ENCODE results near the gene GNRH2.
"Not testable (repeated sequence)": the region's sequence is repeated elsewhere in the genome, so short reads cannot be mapped to it uniquely, and the experiment has no call there.

Gene GNRH2

DNA sequence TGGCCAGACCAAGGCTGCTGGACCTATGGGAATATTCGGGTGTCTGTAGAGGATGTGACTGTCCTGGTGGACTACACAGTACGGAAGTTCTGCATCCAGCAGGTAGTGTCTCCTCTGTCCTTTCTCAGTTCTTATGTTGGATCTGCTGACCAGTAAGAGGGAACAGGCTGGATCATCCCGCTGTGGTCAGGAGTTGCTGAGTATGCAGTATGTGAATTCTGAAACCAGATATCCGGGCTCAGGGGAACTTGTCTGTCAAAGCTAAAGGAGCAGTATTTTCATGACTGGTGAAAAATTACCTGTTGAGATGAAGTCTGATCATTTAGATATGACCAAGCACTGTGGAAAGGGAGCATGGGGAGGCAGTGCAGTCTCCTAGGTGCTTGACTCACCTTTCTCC lies 22.1 kb upstream of the GNRH2 start:
- Histone ChIP-seq H3K36me3 (ENCODE audit: insufficient read depth, low read length) (peaks cover 46% of the 10 kb centered on the region), H3K4me1 (ENCODE audit: insufficient read depth, low read length) (no peaks in the 10 kb centered on the region), H3K27ac (ENCODE audit: low read depth, low read length) (no peak overlapping the region), H3K4me3 (ENCODE audit: low read depth in 1 of 2, low read length in 2 of 2) (no peak overlapping the region), H3K9me3 (ENCODE audit: low read length) (no peaks in the 10 kb centered on the region), H3K27me3 (ENCODE audit: control insufficient read depth in 1 of 2, insufficient read depth in 2 of 2, low read length in 2 of 2) (no peaks in the 10 kb centered on the region), H3K9ac (ENCODE audit: low read length) (no peak overlapping the region)

DNA sequence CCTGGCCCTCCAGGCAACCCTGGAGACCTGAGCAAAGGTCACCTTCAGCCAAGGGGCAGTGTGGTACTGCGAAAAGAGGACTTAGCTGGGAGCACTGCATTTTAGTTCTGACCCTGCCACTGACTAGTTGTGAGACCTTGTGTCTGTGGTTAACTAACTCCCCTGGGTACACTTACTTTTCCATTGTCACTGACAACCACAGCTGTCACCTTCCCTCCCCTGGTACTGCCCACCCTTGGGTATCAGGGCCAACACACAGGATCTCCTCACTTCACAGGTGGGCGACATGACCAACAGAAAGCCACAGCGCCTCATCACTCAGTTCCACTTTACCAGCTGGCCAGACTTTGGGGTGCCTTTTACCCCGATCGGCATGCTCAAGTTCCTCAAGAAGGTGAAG lies 21.6 kb upstream of the GNRH2 start:
- Histone ChIP-seq H3K4me3 (ENCODE audit: low read depth in 1 of 2, low read length in 2 of 2) (no peak overlapping the region), H3K9me3 (ENCODE audit: low read length) (no peaks in the 10 kb centered on the region), H3K36me3 (ENCODE audit: insufficient read depth, low read length) (peaks cover 50% of the 10 kb centered on the region), H3K27me3 (ENCODE audit: control insufficient read depth in 1 of 2, insufficient read depth in 2 of 2, low read length in 2 of 2) (no peaks in the 10 kb centered on the region), H3K9ac (ENCODE audit: low read length) (no peak overlapping the region), H3K4me1 (ENCODE audit: insufficient read depth, low read length) (no peaks in the 10 kb centered on the region), H3K27ac (ENCODE audit: low read depth, low read length) (no peak overlapping the region)

DNA sequence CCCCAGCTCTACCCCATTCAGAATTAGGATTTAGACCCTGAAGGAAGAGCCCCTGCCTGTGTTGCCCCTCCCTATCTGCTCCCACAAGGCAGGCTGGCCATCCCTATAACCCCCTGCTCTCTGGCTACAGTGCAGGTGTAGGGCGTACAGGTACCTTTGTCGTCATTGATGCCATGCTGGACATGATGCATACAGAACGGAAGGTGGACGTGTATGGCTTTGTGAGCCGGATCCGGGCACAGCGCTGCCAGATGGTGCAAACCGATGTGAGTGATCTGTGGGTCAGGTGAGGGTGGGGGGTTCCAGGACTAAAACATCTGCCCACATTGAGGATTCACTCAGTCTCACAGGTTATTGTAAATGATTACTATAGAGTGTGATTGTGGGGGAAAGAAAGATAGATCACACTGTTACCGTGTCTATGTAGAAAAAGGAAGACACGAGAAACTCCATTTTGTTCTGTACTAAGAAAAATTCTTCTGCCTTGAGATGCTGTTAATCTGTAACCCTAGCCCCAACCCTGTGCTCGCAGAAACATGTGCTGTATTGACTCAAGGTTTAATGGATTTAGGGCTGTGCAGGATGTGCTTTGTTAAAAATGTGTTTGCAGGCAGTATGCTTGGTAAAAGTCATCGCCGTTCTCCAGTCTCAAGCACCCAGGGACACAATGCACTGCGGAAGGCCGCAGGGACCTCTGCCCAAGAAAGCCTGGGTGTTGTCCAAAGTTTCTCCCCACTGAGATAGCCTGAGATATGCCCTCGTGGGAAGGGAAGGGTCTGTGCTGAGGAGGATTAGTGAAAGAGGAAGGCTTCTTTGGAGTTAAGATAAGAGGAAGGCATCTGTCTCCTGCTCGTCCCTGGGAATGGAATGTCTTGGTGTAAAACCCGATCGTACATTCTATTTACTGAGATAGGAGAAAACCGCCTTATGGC lies 20.6 kb upstream of the GNRH2 start:
- H3K27me3 ChIP-seq (ENCODE audit: control insufficient read depth in 1 of 2, insufficient read depth in 2 of 2, low read length in 2 of 2); H3K9ac ChIP-seq (ENCODE audit: low read length); H3K9me3 ChIP-seq (ENCODE audit: low read length); H3K4me3 ChIP-seq (ENCODE audit: low read depth in 1 of 2, low read length in 2 of 2); H3K27ac ChIP-seq (ENCODE audit: low read depth, low read length); H3K4me1 ChIP-seq (ENCODE audit: insufficient read depth, low read length): not testable (repeated sequence)
- peaks cover 56% of the 10 kb centered on the region for H3K36me3 ChIP-seq (ENCODE audit: insufficient read depth, low read length)

DNA sequence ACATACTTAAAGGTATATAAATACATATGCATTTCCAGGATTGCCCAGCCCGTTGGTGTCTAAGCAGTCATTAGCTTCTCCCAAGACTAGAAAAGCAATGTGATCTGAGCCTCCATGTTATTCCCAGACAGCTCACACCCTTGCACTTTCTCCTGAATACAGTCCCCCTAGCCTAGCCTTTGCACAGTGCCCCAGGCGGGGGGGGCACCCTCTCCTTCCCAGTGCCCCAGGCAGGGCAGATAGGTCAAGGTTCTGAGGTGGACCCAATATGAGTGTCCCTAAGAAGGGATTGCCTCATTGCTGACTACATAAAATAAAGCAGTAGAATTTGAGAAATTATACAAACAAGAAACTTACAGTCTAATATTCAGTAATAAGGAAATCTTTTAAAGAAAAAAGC lies 15.4 kb upstream of the GNRH2 start:
- Histone ChIP-seq H3K9ac (ENCODE audit: low read length) (no peak overlapping the region), H3K27ac (ENCODE audit: low read depth, low read length) (no peak overlapping the region), H3K9me3 (ENCODE audit: low read length) (no peaks in the 10 kb centered on the region), H3K4me3 (ENCODE audit: low read depth in 1 of 2, low read length in 2 of 2) (no peak overlapping the region), H3K4me1 (ENCODE audit: insufficient read depth, low read length) (no peaks in the 10 kb centered on the region), H3K36me3 (ENCODE audit: insufficient read depth, low read length) (peaks cover 66% of the 10 kb centered on the region), H3K27me3 (ENCODE audit: control insufficient read depth in 1 of 2, insufficient read depth in 2 of 2, low read length in 2 of 2) (no peaks in the 10 kb centered on the region)

DNA sequence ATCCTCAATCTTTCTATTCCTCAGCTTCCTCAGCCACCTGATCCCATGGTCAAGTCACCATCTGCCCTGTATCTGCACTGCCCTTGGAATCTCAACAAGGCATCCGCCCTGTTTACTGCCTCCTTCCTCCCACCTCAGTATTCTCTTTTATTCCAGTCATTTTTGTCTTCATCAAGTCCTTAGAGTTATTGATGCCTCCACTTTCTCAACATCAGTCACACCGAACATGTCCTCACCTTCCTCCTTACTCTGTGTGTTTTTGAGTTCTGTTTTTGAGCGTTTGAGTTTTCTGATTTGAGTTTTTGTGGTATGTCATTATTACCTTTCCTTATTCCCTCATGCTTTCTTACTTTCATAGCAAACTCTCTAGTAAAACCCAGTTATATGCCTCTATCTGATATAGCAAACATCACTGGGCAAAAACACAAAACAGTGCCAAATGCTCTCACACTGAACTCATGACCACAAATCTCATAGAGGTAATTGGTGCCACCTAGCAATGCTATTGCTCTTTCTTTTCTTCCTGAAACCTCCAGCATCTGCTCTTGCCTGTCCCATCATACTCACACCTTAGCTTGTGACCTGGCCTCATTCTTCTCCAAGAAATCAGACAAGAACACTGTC lies 11.8 kb upstream of the GNRH2 start:
- H3K27me3 ChIP-seq (ENCODE audit: control insufficient read depth in 1 of 2, insufficient read depth in 2 of 2, low read length in 2 of 2) = no peaks in the 10 kb centered on the region
- no peak overlapping the region for H3K9ac ChIP-seq (ENCODE audit: low read length)
- no peaks in the 10 kb centered on the region for H3K9me3 ChIP-seq (ENCODE audit: low read length)
- no peaks in the 10 kb centered on the region for H3K4me1 ChIP-seq (ENCODE audit: insufficient read depth, low read length)
- H3K36me3 ChIP-seq (ENCODE audit: insufficient read depth, low read length) = peaks cover 71% of the 10 kb centered on the region
- H3K27ac ChIP-seq (ENCODE audit: low read depth, low read length) = no peak overlapping the region
- no peak overlapping the region for H3K4me3 ChIP-seq (ENCODE audit: low read depth in 1 of 2, low read length in 2 of 2)

DNA sequence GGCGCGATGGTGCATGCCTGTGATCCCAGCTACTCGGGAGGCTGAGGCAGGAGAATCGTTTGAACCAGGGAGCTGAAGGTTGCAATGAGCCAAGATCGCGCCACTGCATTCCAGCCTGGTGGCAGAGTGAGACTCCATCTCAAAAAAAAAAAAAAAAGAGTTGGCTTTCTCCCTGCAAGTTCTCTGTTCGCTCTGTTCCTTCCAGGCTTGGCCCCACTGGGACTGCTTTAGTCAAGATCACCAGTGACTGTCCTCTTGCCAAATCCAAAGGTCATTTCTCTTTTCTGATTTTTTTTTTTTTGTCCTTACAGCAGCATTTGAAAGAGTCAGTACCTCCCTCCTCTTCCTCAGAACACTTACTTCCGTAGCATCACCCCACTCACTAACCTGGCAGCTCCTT lies 10.8 kb upstream of the GNRH2 start:
- no peaks in the 10 kb centered on the region for H3K4me1 ChIP-seq (ENCODE audit: insufficient read depth, low read length)
- H3K36me3 ChIP-seq (ENCODE audit: insufficient read depth, low read length) = peaks cover 71% of the 10 kb centered on the region
- H3K27ac ChIP-seq (ENCODE audit: low read depth, low read length) = no peak overlapping the region
- H3K4me3 ChIP-seq (ENCODE audit: low read depth in 1 of 2, low read length in 2 of 2) = no peak overlapping the region
- no peaks in the 10 kb centered on the region for H3K27me3 ChIP-seq (ENCODE audit: control insufficient read depth in 1 of 2, insufficient read depth in 2 of 2, low read length in 2 of 2)
- no peak overlapping the region for H3K9ac ChIP-seq (ENCODE audit: low read length)
- no peaks in the 10 kb centered on the region for H3K9me3 ChIP-seq (ENCODE audit: low read length)

DNA sequence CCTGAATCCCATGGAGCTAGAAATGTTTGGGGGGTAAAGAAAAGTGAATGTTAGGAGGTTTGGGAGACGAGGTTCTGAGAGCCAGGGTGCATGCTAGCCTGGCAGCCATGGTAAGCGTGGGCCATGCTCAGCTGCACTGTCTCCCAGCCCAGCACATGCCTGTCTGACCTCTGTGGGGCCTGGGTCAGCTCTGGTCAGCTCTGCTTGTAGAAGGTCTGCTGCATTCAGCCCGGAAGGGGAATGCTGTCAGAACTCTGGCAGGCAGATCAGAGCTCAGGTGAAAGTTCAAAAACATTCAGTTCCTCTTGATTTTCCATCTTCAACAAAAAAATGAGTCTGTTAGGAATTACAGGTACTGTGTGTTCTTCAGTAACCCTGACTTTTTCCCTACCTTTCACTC lies 5.8 kb upstream of the GNRH2 start:
- H3K4me1 ChIP-seq (ENCODE audit: insufficient read depth, low read length) = peaks cover 3% of the 10 kb centered on the region
- H3K36me3 ChIP-seq (ENCODE audit: insufficient read depth, low read length) = peaks cover 61% of the 10 kb centered on the region
- H3K9me3 ChIP-seq (ENCODE audit: low read length) = no peaks in the 10 kb centered on the region
- no peak overlapping the region for H3K4me3 ChIP-seq (ENCODE audit: low read depth in 1 of 2, low read length in 2 of 2)
- H3K27ac ChIP-seq (ENCODE audit: low read depth, low read length) = no peak overlapping the region
- H3K27me3 ChIP-seq (ENCODE audit: control insufficient read depth in 1 of 2, insufficient read depth in 2 of 2, low read length in 2 of 2) = no peaks in the 10 kb centered on the region
- H3K9ac ChIP-seq (ENCODE audit: low read length) = no peak overlapping the region

DNA sequence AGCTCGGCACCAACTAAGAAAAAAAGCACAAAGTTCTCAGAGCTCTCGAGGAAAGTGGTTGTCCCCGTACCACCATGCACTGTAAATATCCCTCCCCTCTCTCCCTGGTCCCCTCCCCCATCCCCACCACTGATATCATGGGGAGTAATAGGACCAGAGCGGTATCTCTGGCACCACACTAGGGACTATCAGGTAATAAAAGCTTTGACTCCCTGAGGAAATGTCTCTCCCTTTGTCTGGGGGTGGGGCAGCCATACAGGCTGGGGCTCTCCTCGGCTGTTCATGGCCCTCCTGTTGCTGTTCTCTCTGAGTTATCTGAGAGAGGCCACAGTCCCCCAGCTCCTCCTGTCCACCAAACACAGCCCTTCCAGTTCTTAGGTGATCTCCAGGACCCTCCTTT lies 5.0 kb upstream of the GNRH2 start:
- Histone ChIP-seq H3K36me3 (ENCODE audit: insufficient read depth, low read length) (peaks cover 56% of the 10 kb centered on the region), H3K4me1 (ENCODE audit: insufficient read depth, low read length) (peaks cover 9% of the 10 kb centered on the region), H3K9ac (ENCODE audit: low read length) (no peak overlapping the region), H3K9me3 (ENCODE audit: low read length) (no peaks in the 10 kb centered on the region), H3K27ac (ENCODE audit: low read depth, low read length) (no peak overlapping the region), H3K27me3 (ENCODE audit: control insufficient read depth in 1 of 2, insufficient read depth in 2 of 2, low read length in 2 of 2) (no peaks in the 10 kb centered on the region), H3K4me3 (ENCODE audit: low read depth in 1 of 2, low read length in 2 of 2) (no peak overlapping the region)

DNA sequence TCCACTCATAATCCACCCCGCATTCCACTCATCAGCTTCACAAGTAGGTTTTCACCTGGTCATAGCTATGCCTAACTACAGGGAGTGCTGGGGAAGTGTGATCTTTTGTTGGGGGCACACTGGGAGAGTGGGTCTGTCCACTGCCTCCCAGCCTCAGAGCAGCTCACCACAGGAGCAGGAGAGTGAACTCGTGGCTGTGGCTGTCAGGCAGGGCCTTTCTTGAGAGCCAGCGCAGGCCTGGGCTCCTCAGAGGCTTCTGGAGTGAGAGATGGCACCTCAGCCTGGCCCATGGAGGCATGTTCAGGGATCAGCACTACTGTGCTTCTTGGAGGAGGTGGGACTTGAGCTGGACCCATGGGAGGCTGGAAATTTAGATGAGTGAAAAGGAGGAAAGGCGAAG lies 4.0 kb upstream of the GNRH2 start:
- Histone ChIP-seq H3K36me3 (ENCODE audit: insufficient read depth, low read length) (peaks cover 56% of the 10 kb centered on the region), H3K4me1 (ENCODE audit: insufficient read depth, low read length) (peaks cover 9% of the 10 kb centered on the region), H3K27ac (ENCODE audit: low read depth, low read length) (no peak overlapping the region), H3K9me3 (ENCODE audit: low read length) (no peaks in the 10 kb centered on the region), H3K27me3 (ENCODE audit: control insufficient read depth in 1 of 2, insufficient read depth in 2 of 2, low read length in 2 of 2) (no peaks in the 10 kb centered on the region), H3K9ac (ENCODE audit: low read length) (no peak overlapping the region), H3K4me3 (ENCODE audit: low read depth in 1 of 2, low read length in 2 of 2) (no peak overlapping the region)

DNA sequence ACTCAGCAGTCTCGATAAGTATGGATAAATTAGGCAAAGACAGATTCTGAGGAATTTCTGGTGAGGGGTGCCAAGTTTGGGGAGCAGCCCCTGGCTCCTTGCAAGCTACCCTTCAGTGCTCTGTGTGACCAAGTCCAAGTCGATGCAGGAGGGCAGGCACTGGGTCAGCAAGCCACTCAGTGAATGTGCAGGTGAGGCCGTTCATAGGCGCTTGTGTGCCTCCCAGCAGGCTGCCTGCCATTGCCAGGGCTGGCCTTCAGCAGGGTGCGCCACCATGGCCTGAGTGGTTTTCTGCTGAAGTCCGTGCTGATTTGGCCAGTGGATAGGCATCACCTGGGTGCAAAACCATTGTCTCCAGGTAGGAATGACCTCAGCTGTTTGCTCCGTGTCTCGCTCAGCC lies 3.3 kb upstream of the GNRH2 start:
- Histone ChIP-seq H3K27ac (ENCODE audit: low read depth, low read length) (no peak overlapping the region), H3K36me3 (ENCODE audit: insufficient read depth, low read length) (peaks cover 53% of the 10 kb centered on the region), H3K9ac (ENCODE audit: low read length) (no peak overlapping the region), H3K4me1 (ENCODE audit: insufficient read depth, low read length) (peaks cover 9% of the 10 kb centered on the region), H3K27me3 (ENCODE audit: control insufficient read depth in 1 of 2, insufficient read depth in 2 of 2, low read length in 2 of 2) (no peaks in the 10 kb centered on the region), H3K4me3 (ENCODE audit: low read depth in 1 of 2, low read length in 2 of 2) (no peak overlapping the region), H3K9me3 (ENCODE audit: low read length) (no peaks in the 10 kb centered on the region)

DNA sequence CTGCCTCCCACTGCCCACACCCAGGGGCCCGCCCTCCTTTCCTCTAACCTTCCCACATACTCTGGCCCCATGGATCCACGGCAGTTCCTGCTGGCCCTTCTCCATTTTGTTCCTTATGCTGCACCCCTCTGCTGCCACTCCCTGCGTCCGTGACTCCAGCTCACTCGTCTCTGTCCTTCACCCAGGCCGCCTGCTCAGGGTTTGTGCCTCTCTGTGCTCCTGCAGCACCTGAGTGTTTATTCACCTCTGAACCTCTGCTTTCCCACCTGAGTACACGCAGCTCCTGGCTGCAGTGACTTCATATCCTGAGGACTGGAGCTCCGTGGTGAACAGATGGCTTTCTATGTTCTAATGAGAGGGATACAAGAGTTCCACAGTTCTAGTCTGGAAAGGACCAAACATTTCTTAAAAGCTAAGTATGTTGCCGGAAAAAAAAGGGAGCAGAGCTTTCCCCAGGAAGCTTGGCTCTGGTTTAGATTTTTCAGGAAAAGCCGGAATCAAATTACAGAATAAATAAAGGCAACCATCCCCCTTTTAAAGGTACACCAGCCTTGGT lies 1.5 kb upstream of the GNRH2 start:
- no peak overlapping the region for H3K4me3 ChIP-seq (ENCODE audit: low read depth in 1 of 2, low read length in 2 of 2)
- no peak overlapping the region for H3K9ac ChIP-seq (ENCODE audit: low read length)
- H3K27me3 ChIP-seq (ENCODE audit: control insufficient read depth in 1 of 2, insufficient read depth in 2 of 2, low read length in 2 of 2) = no peaks in the 10 kb centered on the region
- H3K27ac ChIP-seq (ENCODE audit: low read depth, low read length) = no peak overlapping the region
- peaks cover 34% of the 10 kb centered on the region for H3K36me3 ChIP-seq (ENCODE audit: insufficient read depth, low read length)
- H3K9me3 ChIP-seq (ENCODE audit: low read length) = no peaks in the 10 kb centered on the region
- H3K4me1 ChIP-seq (ENCODE audit: insufficient read depth, low read length) = peaks cover 12% of the 10 kb centered on the region

All from muscle layer of colon (tissue), 2 donors.